Measurements from ENCODE around the gene POLR1A. TPM values are rescaled to one million over a fixed set of nuclear protein-coding genes. Genes with fewer than 3 reads are reported as not detected.

Gene POLR1A
- total RNA-seq, 1 experiment from 2014 or later, result 62.6 TPM

GRCh38 chr2:86045541-86045940, 60.1 kb downstream of the POLR1A start:
- TF ChIP-seq REST (IDR thresholded peaks at IDR 0.05; ENCODE audit: insufficient read depth in 1 of 2, low read depth in 2 of 2, low read length in 1 of 2), result no peak
- TF ChIP-seq CTCF (IDR thresholded peaks at IDR 0.05), result no peak
- TF ChIP-seq SIN3A (IDR thresholded peaks at IDR 0.05; ENCODE audit: borderline replicate concordance, insufficient read depth, low read depth, low read length), result no peak
- TF ChIP-seq TCF7L2 (IDR thresholded peaks at IDR 0.05; ENCODE audit: low read depth, low read length), result no peak
- no peak for TF ChIP-seq POLR2AphosphoS5 (IDR thresholded peaks at IDR 0.05; ENCODE audit: low read depth, low read length)
- no TSS peak for BruUV-seq (replicated peaks)
- Histone ChIP-seq H3K36me3 (ENCODE audit: control insufficient read depth, insufficient read depth, low read length) (peaks cover 35% of the 10 kb centered on the region), H3K9me3 (ENCODE audit: control insufficient read depth, insufficient read depth, low read depth, low read length) (no peaks in the 10 kb centered on the region), H3K27me3 (ENCODE audit: control insufficient read depth, insufficient read depth, low read length) (no peaks in the 10 kb centered on the region), H3K4me1 (ENCODE audit: control insufficient read depth, insufficient read depth, low read length) (no peaks in the 10 kb centered on the region), H3K4me3 (ENCODE audit: low read depth in 2 of 2, low read length in 2 of 2) (no peak overlapping the region), H3K27ac (ENCODE audit: low read length) (no peak overlapping the region)
- ATAC-seq (no peak), DNase-seq (ENCODE audit: low read depth, low spot score) (no peak)
- in situ Hi-C loops (cut with HindIII; ENCODE audit: low pct_unique_long_range_greater_than_20kb, low sequenced_read_pairs), result no loop called here
- intact Hi-C loops (cut with micrococcal nuclease; ENCODE audit: unreplicated experiment), result no loop called here
- POLR2A ChIA-PET, result no interaction called here
- CTCF ChIA-PET, result no interaction called here

GRCh38 chr2:86044614-86045013, 61.1 kb downstream of the POLR1A start:
- no TSS peak for BruUV-seq (replicated peaks)

More at GRCh38 chr2:86044614-86045013, 61.1 kb downstream of the POLR1A start:
- Histone ChIP-seq H3K27me3 (ENCODE audit: control insufficient read depth, insufficient read depth, low read length) (no peaks in the 10 kb centered on the region), H3K36me3 (ENCODE audit: control insufficient read depth, insufficient read depth, low read length) (peaks cover 35% of the 10 kb centered on the region), H3K27ac (ENCODE audit: low read length) (no peak overlapping the region), H3K4me1 (ENCODE audit: control insufficient read depth, insufficient read depth, low read length) (no peaks in the 10 kb centered on the region), H3K4me3 (ENCODE audit: low read depth in 2 of 2, low read length in 2 of 2) (no peak overlapping the region), H3K9me3 (ENCODE audit: control insufficient read depth, insufficient read depth, low read depth, low read length) (no peaks in the 10 kb centered on the region)
- TF ChIP-seq TCF7L2 (IDR thresholded peaks at IDR 0.05; ENCODE audit: low read depth, low read length) (no peak), REST (IDR thresholded peaks at IDR 0.05; ENCODE audit: insufficient read depth in 1 of 2, low read depth in 2 of 2, low read length in 1 of 2) (no peak), SIN3A (IDR thresholded peaks at IDR 0.05; ENCODE audit: borderline replicate concordance, insufficient read depth, low read depth, low read length) (no peak), CTCF (IDR thresholded peaks at IDR 0.05) (no peak)
- intact Hi-C loops (cut with micrococcal nuclease; ENCODE audit: unreplicated experiment), result no loop called here
- CTCF ChIA-PET, result no interaction called here
- DNase-seq (ENCODE audit: low read depth, low spot score), result no peak
- no peak for ATAC-seq
- in situ Hi-C loops (cut with HindIII; ENCODE audit: low pct_unique_long_range_greater_than_20kb, low sequenced_read_pairs), result no loop called here
- POLR2A ChIA-PET, result no interaction called here

All from Panc1 (cell line).